ENCODE measurements around the gene CEP85L.

- TF ChIP-seq CTCF (IDR thresholded peaks at IDR 0.05) (no peak), ZFX (IDR thresholded peaks at IDR 0.05; ENCODE audit: borderline replicate concordance) (no peak)
Observed at GRCh38 chr6:118548136-118548535, 103.3 kb downstream of the CEP85L start, which contains the start of gene PLN.
